HL-60/S4 (cell line): ENCODE measurements around the gene SMAD3.

Experiments used
- in situ Hi-C: fragments of 300-500 bp; cut with MboI; formaldehyde crosslinking; loops from 2 replicates; pipeline ENCODE4 v1.14.3; 2022; ENCODE audit warnings: low sequenced_read_pairs

Gene SMAD3

DNA sequence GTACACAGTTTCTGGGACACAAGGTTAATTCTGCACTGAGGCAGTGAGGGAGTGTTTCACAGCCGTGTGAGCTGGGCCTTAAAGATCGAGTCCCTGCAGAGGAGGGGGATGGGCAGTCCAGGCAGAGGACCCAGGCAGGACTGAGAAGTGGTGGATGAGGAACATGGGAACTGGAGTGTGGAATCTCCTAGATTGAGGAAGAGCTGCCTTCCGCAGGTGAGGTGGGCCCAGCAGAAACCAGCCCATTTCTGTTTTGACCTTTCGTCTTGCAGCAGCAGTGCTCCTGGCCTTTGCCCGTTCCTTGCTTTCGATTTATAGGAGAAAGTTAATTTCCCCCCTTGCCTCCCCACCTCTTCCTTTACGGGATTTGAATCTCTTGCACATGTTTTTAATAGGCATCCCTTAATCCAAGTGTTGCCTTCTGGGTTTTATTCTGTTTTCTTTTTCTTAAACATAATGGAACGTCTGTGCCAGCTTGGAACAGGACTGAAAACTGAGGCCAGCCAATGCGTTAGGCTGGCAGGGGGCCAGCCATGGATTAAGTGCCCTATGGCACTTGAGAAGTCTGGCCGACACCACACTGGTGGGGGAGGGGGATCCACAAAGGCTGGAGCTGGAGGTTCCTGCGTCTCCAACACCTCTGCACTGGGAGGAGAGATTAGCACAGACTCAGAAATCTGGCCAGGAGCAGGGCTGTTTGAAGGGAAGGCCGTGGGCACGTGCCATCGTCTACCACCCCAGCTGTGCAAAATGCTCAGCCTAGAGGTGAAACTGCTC, 111.0 kb downstream of the SMAD3 start:
- in situ Hi-C loops: no loop called here

- in situ Hi-C loops: no loop called here
Observed at GRCh38 chr15:67177752-67178151, 112.3 kb downstream of the SMAD3 start.

DNA sequence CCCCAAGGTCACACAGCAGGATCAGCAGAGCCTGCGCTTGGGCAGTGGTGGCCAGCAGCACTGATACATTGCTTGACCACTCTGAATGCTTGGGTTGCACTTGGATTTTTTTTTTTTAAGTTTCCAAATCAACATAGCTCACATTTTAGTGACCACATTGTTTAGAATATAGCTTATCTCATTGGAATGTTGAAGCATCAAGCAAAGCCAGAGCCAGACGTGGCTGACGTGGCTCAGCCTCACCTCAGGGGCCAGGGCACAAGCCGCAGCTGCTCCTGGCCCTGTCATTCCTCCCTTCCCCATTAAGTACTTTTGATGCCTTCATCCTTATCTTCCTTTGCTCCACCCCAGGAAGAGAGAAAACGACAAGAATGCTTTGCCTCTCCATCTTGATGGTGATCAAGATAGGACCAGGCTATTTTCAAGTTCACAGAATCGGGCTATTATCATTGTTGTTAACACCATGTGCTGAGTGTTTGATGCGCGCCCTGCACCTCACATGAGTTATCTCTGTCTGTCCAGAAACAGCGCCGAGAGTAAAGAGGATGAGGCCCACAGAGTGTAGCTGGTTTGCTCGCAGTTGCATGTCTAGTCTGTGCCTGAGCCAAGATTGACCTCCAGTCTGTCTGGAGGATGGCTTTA, 113.3 kb downstream of the SMAD3 start:
- in situ Hi-C loops: no loop called here

DNA sequence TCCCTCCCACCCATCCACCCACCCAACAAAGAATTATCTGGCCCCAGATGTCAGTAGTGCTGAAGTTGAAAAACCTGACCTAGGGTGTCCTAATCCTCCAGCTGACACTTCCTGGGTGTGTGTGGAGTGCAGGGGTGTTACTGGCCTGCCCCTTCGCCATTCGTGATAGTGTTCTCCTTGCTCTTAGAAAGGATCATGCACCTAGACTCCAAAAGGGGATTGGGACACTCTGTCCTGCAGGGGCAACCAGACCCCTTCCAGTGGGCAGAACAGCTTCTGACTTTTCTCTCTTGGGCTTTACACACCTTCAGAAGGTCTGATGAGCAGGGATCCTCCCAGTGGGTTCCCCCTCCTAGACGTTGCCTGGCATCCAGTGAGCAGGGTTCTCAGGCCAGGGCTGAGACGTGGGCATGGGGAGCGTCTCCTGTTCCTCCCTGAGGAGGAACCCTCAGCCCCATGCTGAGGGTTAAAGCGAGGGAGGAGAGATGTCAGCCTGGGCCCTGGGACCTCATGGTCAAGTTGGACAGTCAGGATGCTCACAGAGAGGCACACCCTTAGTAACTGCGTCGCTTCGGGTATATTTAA, 114.1 kb downstream of the SMAD3 start:
- in situ Hi-C loops: no loop called here

DNA sequence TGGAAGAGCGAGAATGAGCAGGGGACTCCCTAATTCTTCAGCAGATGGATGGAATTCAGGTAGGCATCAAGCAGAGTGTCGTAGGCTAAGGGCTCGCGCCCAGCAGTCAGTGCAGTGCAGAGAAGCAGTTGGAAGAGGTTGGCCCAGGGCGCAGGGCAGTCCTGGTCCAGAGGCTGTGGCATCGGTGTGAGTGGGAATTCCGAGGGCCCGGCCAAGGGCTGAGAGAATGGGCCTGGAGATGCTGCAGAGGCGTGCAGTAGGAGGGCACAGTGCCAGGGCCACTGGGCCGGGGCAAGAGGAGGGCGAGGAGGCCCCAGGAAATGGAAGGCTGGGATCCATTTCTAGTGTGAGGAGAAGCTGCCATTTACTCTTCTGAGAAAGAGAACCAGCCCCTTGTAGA, 114.6 kb downstream of the SMAD3 start:
- in situ Hi-C loops: no loop called here

- in situ Hi-C loops: no loop called here
Observed at GRCh38 chr15:67180514-67181191, 115.3 kb downstream of the SMAD3 start.

DNA sequence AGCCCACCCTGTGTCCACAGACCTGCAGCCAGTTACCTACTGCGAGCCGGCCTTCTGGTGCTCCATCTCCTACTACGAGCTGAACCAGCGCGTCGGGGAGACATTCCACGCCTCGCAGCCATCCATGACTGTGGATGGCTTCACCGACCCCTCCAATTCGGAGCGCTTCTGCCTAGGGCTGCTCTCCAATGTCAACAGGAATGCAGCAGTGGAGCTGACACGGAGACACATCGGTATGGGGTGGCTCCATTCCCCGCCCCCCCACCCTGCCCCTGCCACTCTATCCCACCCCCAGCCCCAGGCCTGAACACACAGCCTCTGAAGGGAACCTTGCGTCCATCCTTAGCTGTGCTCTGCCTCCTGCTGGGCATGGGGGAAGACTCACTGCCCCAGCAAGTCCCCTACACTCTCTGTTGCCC, 115.8 kb downstream of the SMAD3 start:
- in situ Hi-C loops: no loop called here

DNA sequence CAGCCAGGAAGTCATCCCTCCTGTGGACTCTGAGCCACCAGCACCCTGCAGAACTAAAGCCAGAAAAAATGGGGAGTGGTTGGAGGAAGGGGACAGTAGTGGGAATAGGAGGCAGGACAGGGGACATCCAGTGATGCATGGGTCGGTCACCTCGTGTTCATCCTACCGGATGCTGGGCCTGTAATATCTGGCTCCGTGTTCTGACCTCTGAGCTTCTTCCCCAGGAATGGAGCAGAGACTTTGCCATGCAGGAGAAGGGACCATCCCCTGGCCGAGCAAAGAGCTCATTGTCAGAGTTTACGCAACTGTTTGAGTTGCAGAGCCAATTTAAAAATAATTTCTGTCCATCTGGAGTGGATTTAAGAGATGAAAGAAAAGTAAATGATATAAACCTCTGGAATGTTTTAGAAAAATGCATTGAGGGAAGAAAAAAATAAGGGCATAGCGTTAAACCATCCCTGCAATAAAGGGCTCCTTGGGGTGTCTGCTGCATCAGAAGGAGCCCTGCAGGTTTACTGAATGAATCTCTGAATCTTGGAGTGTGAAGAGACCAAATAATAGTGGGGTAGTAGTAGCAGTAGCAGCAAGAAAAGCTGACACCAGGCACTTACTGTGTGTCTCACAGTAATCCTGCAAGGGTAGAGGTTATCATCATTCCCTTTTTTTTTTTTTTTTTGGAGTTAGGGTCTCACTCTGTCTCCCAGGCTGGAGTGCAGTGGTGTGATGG, 118.2 kb downstream of the SMAD3 start:
- in situ Hi-C loops: no loop called here

DNA sequence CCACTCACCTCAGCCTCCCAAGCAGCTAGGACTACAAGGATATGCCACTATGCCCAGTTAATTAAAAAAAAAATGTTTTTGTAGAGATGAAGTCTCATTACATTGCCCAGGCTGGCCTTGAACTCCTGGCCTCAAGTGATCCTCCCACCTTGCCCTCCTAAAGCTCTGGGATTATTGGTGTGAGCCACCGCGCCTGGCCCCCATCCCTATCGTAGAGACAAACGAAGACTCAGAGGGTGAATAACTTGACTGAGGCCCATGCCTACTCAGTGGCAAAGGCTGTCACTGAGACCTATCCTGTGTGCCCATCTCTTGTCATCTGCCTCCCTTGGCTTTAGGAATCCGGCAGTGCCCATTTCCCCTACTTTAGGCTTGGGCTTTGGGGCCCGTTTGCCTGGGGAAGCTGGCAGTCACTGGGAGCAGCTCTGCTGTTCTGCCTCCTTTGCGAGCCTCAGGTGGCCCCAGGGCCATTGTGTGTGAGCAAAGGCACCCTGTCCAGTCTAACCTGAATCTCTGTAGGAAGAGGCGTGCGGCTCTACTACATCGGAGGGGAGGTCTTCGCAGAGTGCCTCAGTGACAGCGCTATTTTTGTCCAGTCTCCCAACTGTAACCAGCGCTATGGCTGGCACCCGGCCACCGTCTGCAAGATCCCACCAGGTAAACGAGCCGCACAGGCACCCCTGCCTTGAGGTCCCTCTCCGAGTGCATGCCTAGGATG, 119.0 kb downstream of the SMAD3 start:
- in situ Hi-C loops: no loop called here

GRCh38 chr15:67185051-67185450, 119.6 kb downstream of the SMAD3 start:
- in situ Hi-C loops: no loop called here

- in situ Hi-C loops: no loop called here
Observed at GRCh38 chr15:67185621-67186225, 120.3 kb downstream of the SMAD3 start.

DNA sequence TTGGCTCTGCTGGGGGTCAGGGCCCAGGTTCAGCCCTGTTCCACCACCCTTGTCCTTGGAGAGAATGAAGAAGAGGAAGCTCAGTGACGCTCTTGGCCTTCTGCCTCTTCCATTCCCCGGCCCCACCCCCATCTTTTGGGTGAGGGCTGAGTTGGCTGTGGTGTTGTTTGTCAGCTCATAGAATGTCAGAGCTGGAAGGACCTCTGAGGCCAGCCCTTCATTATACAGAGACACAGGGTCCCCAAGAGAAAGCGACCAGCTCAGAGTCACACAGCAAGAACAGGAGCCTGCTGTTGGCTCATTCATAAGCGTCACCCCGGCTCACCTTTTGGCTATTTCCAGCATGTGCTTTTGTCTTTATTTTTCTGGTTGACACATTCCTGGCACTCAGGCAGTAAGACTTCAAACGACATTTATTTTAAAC, 120.8 kb downstream of the SMAD3 start:
- in situ Hi-C loops: no loop called here

GRCh38 chr15:67186688-67187087, 121.3 kb downstream of the SMAD3 start:
- in situ Hi-C loops: no loop called here

DNA sequence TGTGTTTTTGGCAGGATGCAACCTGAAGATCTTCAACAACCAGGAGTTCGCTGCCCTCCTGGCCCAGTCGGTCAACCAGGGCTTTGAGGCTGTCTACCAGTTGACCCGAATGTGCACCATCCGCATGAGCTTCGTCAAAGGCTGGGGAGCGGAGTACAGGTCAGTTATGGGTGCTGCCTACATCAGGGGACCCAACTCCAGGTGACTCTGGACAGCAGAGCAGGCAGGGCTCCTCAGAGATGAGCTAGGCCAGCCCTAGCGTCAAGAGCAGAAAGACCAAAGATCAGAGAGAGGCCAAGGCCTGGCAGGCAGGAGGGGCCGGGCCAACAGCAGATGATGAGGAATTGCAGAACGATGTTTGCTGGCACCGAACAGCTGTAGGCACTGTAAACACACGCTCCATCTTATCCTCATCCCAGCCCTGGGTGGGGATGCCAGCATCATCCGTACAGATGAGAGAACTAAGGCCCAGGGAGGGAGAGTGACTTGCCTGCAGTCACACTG, 122.0 kb downstream of the SMAD3 start:
- in situ Hi-C loops: no loop called here

DNA sequence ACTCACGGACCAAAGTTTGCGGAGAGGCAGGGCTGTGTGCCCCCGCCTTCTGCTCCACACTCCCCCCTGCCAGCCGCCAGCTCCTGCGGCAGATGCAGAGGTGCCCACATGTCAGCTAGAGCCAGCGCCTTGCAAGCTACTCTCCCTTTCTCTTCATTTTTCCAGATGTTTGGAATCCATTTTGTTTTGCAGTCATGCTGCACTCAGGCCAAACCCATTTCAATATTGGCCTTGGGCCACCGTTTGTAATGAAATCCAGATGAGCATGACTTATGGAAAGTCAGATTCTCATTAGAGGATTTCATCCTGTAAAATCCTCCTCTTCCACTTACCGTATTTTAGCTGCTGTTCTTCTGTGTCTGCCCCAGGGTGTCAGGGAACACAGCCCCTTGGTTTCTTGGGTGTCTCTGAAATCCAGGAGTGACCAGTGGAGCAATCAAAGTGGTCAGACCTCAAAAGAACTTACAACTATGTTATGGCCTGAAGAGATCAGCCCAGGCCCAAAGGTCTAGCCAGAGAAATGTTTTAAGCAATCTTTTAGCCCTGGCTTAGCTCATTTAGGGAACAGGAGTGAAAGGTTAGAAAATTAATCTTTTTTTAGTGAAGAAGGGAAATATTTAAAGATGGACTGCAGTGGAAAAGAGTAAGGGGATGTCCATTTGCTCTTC, 123.3 kb downstream of the SMAD3 start:
- in situ Hi-C loops: no loop called here

GRCh38 chr15:67189326-67190051, 124.1 kb downstream of the SMAD3 start:
- in situ Hi-C loops: no loop called here

GRCh38 chr15:67190326-67190725, 124.9 kb downstream of the SMAD3 start:
- in situ Hi-C loops: no loop called here

DNA sequence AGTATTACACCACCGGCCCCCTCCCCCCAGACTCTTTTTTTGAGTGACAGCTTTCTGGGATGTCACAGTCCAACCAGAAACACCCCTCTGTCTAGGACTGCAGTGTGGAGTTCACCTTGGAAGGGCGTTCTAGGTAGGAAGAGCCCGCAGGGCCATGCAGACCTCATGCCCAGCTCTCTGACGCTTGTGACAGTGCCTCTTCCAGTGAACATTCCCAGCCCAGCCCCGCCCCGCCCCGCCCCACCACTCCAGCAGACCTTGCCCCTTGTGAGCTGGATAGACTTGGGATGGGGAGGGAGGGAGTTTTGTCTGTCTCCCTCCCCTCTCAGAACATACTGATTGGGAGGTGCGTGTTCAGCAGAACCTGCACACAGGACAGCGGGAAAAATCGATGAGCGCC, 125.4 kb downstream of the SMAD3 start:
- in situ Hi-C loops: no loop called here
